ENCODE data around the gene ACE2.
"Not testable (repeated sequence)": the region's sequence is repeated elsewhere in the genome, so short reads cannot be mapped to it uniquely, and the experiment has no call there.

The ACE2 gene

DNA sequence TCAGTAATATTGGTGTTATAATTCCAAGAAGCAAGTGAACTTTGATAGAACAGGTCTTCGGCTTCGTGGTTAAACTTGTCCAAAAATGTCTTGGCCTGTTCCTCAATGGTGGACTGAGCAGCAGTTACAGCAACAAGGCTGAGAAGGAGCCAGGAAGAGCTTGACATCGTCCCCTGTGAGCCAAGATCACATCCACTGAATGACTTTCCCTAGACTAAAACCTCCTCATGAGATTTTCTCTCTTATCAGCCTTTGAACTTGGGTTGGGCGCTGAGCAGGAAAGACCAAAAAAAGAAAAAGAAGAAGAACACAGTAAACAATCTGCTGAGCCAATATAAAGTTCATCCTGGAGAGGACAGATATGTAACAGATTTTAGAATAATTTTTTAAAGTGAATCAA lies at the start of gene ACE2:
Gene ACE2 (minus strand): TSS at position 216 of the 400 bp plus-strand sequence. CDS start 49 bp downstream, at position 167.
- DNase-seq: no peak

DNA sequence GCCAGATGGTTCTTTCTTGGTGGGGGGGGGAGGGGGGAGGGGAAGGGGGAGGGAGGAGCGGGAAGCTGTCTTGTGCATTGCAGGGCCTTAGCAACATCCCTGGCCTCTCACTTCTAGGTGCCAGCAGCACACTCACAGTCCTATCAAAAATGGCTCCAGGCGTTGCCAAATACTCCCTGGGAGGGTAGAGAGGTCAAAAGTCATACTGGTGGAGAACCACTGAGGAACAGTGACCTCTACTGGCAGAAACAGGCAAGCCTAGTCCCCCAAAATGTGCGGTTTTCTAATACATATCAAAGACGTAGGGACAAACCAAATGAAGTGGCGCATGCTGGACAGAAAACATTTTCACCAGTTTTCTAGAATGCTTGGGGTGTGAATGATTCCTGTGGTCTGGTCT lies 46.8 kb upstream of the ACE2 start:
- not testable (repeated sequence) for DNase-seq

DNA sequence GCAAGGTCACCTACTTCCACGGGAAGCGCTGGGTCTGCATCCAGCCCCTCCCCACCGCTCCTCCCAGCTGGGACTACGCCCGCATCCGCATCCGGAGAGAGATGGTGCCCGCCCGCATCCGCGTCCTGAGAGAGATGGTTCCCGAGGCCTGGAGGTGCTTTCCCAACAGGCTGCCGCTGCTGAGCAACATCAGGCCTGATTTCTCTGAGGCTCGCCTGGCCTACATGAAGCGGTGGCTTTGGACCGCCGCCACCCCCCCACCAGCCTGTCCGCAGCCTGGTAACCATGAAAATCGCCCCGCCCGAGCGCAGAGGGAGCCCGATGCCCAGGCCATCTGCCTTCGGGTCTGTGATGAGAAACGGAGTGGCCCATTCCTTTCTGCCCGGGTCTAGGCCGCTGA lies 45.8 kb upstream of the ACE2 start:
- no peak for DNase-seq

DNA sequence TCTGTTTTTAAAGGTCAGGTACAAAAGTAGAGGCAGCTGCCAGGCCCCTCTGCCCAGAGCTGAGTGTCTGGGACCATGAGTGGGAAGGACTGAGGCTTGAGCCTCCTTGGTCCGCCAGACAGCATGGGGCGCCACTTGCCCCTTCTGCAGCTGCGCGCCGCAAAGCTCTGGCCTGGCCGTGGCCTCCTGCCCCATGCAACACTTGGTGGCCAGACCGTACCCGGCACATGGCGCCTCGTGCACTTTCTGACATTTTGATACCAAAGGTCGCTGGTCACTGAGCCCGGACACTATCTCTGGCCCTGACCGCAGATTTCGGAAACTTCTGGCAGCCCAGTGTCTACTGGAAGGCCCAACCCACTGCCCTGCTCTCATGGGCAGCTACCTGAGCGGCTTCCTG lies 45.3 kb upstream of the ACE2 start:
- no peak for DNase-seq

DNA sequence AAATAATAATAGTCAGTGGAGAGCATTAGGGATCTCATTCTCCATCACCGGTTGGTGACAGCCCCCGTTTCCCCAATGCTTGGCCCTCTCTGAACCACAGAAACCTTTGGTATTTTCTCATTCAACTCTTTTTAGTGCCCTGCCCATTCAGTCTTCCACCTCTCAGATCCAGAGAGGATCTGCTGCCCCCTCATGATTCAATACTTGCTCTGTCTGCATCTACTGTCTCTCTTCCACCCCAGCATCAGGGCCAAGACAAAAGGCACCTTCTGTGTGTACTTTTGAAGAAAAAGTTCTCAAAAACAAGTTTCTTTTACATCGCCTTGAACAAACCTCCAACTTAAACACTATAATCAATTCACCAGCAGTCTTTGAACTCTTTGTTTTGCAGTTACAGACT lies 44.5 kb upstream of the ACE2 start:
- no peak for DNase-seq

DNA sequence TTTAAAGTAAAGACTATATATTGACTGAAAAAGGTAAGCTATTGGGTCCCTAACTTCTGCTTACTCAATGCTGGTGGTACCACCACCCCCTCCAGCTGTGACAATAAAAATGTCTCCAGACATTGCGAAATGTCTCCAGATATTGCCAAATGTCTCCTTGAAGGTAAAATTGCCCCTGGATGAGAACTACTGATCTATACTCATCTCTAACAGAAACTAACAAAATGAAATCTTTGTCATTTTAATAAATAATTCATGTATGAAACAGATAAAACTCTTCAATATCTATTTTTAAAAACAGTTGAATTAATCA lies 43.8 kb upstream of the ACE2 start:
- DNase-seq: no peak

DNA sequence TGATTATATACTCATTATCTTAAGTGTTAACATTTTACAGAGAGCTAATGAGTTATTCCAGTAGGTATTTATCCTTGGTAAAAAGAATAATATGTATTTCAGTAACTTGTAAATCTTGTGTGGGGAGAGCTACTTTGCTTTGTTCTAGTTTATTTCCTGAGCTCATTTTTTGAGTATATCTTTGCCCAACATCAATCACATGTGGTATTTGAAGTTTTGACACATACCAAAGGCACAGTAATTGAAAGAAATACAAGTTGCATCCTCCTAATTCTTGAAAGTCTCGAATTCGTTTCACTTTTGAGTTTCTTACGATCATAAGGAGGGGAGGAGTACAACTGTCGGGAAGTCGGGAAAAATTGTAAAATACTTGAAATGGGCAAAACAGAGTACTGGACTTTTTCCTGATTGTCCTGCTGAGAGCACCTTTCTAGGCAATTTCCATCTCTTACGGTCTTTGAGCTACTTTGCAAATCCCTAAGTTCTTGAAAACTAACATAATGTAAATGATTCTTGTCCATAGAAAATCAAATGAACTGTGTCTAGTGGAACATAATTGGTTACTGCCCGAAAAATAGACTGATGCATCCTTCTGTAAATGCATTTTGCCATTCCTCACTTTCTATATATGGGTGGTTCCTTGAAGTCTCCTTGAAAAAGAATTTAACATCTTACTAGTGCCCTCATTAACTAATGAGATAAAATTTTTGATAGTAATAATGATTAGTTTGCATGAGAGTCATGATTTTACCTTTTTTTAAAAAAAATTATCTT lies 43.2 kb upstream of the ACE2 start:
- DNase-seq: no peak

DNA sequence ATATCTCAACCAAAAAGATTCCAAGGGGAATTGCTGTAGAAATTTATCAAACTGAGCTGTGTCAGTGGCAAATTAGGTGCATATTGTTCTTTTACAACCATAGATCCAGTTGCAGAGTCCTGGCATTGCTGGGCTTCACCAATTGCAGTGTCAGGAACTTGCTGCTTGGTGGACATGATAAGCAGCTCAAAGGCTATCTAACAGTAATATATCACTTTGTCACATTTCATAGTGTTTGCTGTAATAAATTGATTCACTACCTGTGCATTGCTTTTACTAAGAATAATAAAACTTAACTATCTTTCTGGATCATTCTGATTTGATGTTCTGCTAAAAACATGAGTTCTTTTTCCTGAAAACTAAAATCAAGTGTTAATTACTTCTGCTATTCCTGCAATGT lies 30.9 kb upstream of the ACE2 start:
- no peak for DNase-seq

DNA sequence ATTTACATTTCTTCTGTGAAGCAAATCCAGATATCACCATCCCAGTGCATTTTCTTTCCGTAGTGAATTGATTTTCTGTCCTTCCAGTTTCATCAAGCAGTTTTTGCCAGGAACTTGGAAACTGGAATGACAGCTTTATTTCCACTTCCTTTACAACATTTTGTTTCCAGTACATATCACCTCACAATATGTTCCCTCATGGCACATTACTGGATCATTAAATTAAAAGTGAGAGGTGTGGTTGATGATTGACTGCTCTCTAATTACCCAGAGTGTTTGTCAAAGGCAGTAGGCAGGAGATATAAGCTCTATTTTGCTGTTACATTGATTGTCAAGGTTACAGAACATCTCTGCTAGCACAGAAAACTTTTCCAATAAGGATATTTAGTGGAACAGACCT lies 22.3 kb upstream of the ACE2 start:
- DNase-seq: no peak

DNA sequence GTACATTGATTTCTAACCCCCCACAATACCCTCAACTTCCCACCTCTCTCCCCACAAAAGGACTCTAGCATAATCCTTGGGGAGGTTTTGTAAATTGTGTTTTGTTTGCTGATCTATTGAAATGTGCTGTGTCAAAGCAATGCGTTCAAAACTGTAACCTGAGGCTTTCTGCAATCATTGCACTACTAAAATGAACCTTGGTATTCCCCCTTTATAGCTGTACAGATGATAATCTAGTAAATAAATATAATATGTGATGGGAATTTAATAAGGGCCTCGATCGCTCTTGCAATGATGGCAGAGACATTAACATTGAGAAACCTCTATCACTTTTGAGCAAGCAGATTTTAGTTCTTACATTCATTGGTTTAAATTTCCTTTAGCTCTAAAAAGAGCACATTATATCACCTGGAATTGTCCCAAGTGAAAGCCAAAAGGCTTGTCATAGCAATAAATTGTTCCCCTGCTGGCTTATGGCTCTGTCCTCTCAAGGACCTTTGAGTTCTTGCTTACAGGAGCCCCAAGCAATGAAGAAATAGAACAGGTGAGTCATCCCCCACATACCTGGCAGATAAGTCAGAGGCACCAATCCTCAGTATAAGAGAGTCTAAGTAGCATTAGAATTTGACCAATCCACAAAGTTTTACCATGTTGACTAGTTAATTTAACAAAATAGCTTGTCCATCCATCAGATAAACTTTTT lies 18.4 kb upstream of the ACE2 start:
- no peak for DNase-seq

DNA sequence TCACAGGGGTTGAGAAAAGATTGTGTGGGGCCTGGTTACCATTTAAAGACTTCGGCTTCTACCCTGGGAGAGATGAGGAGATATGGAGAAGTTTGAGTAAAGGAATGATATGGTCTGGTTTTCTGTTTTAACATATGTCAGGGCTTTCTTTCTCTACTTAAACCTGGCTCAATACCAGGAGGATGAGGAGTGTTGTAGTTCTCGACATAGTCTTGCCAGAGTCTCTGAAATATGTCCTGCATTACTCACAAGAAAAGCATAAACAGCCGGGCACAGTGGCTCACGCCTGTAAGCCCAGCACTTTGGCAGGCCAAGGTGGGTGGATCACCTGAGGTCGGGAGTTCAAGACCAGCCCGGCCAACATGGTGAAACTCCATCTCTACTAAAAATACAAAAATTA lies 16.4 kb upstream of the ACE2 start:
- DNase-seq: no peak

DNA sequence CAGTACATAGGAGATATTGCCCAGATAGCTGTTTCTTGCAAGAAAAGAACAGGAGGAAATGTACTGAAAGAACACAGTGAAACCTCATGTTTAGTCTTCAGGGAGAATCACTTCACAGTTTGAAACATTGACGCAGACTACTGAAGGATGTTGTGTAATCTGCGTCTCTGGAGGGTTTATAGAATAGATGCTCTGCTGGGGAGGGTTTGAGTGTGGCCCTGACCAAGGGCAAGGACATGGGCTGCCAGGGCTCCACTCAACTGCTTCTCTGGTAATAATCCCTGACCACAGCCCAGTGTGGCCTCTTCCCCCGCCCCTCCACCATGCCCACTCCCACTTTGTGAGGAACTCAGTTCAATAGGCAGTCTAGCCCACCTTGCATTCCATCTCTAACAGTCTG lies 15.8 kb upstream of the ACE2 start:
- no peak for DNase-seq

DNA sequence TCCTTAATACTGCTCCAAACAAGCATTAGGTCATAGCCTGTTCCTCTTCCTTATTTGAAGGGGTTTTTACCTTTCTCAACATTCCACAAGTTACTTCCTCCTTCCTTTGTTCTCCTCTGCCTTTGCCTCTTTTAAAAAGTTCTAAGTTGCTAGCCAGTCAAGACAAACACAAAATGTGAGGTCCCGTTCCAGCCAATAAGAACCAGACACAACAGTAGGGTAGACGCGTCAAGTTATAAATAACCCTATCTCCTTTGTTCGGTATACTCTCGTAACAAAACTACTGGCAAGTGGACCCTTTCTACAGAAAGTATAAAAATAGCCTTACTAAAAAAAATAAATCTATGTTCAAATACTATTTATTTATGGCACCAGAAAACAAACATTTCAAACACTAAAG lies 6.3 kb upstream of the ACE2 start:
- DNase-seq: no peak

DNA sequence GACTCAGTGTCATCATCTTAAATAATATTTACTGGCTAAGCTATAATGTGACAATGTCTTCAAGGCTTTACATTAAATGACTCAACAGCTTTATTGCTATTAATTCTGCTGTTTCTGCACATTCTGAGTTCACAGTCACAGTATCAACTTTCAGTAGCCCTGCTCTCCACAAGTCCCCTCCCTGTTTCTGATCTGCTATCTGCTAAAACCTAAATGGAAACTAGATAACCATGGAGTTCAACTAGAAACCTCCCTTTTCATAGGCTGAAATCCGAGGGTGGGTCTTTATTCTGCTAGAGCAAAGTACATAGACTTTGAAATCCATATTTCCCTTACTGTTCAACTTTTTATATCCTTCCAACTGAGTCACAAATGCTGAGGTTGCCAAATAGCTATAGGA lies 5.4 kb upstream of the ACE2 start:
- DNase-seq: no peak

DNA sequence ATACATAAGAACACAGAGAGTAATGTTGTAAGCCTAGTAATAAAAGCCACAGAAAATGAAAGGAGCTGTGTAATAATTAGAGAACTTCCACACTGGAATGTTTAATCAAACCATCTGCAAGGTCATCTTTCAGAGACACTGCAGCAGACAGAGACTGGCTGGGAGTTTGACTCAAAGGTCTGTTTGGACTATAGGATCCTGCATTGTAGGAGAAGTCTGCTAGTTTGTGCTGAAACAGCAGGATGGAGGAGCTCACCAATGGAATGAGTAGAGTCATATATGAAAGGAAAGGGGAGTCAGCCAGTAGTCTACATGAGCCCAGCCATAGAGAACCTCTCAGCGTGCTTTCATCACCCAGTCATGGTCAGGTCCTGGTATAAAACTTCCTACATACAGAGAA lies 4.5 kb upstream of the ACE2 start:
- no peak for DNase-seq

DNA sequence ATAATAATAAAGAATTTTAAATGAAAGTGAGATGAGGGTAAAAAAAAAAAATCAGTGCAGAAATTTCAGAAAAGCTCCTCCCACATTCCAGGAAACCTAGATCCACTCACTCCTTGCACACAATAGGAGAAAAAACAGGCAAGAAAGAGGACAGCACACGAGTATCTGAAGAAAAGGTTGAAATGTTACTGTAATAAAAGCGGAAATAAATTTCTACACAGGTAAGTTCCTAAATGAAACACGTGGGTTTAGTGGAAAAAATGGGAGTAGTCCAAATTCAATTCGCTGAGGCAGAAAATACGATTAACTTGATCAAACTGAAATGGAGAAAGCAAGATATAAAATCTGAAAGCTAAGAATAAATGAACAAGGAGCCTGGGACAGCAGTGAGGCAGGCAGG lies 2.0 kb upstream of the ACE2 start:
- DNase-seq: no peak

DNA sequence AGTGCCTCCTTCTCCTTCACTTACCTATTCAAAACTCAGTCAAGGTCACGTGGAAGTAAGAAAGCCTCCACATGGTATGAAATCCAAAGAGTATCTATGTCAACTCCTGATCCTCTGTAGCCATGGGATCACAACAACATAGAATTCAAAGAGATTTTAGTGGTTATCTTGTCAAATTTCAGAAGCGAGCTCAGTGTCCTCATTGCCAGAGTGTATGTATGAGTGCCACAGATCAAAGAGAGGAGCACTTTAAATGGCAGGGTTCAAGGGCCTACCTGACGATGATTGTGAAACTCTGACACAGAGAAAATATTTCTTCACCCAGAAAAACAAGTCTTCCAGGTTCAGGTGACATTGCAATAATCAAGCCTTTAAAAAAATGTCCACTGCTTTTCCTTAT lies 1.2 kb upstream of the ACE2 start:
- no peak for DNase-seq

DNA sequence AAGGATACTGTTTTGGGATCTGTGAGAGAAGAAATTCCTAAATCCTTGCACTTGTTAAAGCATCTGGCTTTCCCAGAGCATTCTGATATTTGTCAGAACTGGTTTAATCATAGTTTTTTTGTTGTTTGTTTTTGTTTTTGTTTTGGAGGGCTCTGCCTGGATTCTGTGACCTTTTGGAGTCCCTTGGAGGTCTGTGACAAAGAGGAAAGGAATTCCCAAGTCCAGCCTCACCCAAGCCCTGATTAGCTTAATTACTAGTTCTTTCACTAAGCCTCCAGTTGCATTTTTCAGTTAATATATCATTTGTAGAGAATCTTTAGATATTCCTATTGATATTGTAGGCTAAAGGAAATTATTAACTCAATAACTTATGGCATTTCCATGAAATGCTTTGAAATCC lies 711 bp downstream of the ACE2 start:
- DNase-seq: no peak

DNA sequence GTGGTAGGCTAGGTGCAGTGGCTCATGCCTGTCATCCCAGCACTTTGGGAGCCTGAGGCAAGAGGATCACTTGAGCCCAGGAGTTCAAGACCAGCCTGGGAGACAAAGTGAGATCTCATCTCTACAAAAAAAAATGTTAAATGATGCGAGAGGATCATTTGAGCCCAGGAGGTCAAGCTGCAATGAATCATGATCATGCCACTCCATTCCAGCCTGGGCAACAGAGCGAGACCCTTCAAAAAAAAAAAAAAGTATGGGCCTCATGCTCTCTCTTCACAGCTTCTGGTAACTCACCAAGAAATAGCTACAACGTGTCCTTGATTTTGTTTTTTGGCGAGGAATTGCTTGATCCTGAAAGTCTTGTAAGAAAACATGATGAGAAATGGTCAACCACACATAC lies 1.3 kb downstream of the ACE2 start:
- no peak for DNase-seq

DNA sequence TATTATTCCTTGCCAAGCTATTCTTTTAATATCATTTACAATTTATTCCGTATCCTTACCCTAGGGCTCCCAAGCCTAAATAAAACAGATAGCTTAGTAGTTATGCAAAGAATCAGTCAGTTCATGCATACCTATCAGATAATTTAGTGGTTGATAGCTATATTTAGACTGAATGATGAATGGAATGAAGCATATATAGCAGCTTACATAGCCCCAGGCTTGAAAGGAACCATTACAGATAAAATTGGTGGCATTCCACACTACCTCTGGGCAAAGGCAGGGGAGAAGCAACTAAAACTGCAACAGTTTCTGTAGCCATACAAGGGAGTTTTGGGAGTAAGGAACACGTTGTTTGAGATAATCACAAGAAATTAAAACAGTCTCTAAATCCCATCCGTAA lies 2.7 kb downstream of the ACE2 start:
- no peak for DNase-seq

DNA sequence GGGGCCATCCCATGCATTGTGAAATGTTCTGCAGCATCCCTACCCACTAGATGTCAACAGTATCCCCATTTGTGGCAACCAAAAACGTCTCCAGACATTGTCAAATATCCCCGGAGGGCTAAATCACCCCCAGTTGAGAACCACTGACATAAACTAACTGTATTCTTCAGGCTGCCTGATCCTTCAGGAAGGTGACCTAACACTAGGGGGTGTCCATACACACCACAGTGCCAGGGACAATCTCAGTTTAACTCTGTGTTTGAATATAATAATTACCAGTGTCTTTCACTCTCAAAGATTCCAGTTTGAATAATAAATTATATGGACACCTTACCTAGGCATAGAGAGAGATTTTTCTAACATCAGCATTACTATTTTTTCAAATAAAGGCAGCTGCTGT lies 6.4 kb downstream of the ACE2 start:
- DNase-seq: no peak

DNA sequence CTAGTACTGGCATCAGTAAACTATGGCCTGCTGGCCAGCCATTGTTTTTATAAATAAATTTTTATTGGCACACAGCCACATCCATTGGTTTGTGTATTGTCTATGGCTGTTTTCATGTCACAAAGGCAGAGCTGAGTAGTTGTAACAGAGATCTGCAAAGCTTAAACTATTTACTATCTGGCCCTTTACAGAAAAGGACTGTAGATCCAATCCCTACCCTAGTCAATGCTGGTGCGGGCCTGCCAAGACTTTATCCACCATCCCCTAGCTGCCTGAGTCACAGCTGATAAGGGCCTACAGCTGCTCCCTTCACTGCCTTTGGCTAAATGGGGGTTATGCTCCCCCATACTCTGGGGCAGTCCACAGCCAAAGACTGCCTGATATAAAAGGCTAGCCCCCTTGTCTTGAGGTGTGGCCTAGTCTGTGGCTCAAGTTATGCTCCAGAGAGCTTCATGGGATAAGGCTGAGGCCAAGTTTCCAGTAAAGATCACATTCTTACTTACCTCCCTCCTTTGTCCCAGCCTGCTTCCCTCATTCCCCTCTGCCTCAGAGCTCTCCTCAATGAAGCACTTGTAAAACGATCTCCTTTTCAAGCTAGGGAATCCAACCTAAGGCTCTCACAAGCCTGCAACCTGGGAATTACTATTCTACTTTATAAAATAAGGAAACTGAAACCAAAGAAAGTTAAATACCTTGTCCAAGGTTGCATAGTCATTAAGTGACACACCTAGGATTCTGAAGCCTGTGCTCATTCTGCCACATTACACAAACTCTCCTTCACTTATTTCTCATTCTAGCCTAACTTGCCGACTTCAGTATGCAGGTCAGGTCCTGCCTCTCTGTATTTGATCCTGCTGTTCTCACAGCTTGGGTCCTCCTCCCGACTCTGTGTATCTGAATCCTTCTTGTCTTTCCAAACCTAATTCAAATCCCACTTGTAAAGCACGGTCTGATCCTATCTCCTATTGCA lies 20.7 kb downstream of the ACE2 start:
- DNase-seq: no peak

DNA sequence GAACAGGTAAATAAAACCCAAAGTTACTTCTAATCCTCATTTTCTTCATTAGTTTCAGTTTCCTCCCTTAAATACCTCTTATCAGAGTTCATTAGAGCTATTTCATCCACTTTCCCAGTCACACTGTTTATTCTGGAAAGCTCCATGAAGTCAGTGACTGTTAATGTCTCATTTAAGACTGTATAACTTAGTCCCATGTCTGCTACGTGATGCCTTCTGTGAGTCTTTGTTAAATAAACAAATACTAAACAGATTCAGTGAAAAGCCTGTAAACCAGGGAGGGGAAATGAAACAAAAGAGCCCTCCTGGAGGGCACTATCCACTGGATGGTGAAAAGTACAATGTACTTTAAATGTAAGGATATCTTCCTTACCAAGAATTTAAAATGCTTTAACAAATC lies 24.7 kb downstream of the ACE2 start:
- no peak for DNase-seq

DNA sequence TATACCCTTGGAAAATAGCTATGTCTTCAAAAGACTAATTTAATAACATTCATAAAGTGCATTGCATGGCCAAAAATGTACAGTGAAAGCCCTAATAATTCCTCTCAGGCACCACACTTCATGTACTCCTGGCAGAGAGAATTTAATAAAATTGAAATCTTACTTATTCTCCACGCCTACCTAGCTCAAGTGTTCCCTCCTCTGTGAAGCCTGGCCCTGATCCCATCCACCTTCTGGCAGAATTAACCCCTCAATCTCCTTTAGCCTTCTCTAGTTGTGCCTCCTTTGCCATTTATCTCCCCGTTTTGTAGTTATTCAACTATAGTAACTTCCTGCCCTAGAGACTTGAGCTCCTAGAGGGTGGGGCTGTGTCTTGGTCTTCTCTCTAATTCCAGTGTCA lies 26.7 kb downstream of the ACE2 start:
- no peak for DNase-seq
